ENCODE measurements around the gene GBF1. TPM values are rescaled to one million over a fixed set of nuclear protein-coding genes. Genes with fewer than 3 reads are reported as not detected.

GBF1 gene
- total RNA-seq = 31.0 and 45.8 TPM in 2 replicates

GRCh38 chr10:102245082-102245931 is at the start of gene GBF1:
Gene GBF1 (plus strand): TSS chr10:102245532. CDS start chr10:102258939, 13,407 bp downstream.

DNA sequence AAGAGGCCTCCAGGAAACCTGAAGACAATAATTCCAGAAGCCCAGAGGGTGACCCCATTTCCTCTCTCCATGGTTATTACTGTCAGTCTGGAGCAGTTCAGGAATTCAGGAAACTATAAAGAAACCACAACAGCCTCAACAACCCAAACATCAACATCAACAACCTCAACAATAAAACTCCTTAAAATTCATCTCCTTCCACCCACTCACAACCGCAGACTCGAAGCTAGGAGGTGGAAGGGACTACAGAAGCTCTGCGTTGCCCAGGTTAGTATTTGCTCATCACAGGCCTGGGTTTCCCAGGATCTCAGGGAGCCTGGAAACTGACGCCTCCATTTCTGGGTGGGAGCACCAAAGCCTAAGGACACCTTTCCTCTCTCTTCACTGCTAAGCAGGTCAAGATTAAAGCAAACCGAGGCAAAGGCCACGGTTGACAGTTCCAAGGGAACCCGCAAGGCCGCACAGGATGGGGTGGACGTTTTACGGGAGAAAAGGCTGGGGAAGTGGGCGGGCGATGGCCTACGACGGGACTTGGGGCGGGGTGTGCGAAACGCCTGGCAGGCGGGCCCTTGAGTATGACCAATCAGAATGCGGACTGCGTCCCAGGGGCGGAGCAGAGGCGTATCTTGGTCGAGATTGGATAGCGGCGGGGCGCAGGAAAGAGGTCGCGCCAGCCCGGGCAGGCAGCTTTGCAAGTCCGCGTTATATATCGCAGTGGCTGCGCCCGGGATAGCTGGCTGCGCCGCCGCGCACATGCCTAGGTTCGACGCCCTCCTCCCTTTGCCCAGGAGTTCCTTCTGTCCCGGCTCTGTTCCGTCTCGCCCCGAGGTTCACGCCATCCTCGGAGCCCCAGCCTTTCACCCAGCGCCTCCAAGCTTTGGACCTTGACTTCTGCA is 19.4 kb upstream of the GBF1 start, which contains the start of gene ELOVL3:
Gene ELOVL3, plus strand, starts transcription at position 654 of the 896 bp plus-strand sequence. CDS start 250 bp downstream, outside the sequence.

DNA sequence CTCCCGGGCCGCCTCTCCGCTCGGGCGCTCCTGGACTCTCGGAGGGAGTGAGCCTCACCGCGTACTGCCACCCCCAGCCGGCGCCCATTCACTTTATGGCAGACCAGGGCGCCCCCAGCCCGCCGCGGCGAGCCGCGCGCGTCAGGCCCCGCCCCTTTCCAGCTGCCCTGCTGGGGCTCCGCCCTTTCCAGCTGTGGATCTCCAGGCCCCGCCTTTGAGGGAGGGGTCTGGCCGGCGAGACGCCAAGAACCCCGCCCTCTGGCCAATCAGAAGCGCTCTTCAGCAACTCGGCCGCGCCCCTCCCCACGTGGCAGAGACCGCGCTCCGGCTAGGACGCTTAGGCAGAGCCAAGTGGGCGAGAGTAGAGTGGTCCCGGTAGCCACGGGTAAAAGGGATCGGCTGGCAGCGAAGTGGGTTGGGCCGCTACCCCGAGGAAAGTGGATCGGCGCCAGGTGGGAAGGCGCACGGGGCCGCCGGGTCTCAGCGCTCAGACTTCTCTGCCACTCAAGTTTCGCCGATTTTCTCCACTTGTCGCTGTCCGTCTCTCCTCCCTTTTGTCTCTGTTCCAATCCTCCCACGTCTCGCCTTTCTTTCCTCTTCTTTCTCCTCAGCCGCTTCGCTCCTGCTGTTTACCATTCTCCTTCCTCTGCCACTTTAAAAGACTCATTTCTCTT is 3.8 kb upstream of the GBF1 start, which contains the start of gene PITX3:
Gene PITX3, minus strand, starts transcription at position 69 of the 674 bp plus-strand sequence. CDS start 9,432 bp downstream, outside the sequence.

DNA sequence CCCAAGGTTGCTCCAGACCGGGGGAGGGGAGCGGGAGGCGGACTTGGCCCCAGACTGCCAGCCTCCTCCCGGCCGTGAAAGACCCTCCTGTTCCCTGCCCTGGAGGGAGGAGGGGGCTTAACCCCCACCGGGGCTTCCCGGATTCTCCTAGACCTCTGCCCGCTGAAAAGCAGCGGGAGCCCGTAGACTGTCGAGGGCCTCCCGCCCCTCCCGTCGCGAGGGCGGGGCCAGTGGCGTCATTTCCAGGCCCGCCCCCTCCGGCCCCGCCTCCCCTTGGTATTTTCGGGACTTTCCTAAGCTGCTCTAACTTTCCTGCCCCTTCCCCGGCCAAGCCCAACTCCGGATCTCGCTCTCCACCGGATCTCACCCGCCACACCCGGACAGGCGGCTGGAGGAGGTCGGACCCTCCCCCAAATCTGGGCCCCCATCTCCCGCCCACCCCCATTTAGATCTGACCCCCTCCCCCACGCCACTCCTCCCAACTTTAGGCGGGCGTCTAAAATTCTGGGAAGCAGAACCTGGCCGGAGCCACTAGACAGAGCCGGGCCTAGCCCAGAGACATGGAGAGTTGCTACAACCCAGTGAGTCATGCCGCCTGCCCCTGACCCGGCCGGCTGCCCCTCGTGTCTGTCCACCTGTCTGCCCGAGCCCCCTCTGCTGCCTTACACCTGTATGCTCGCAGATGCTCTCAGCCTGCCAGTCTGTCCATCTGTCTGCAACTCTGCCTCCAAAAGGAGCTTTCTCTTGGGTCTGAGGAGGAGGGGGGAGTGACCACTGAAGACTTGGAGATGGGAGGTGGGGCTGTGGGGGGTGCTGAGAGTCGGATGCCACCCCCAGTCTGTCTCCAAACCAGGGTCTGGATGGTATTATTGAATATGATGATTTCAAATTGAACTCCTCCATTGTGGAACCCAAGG is 150.3 kb downstream of the GBF1 start, which contains the start of gene NFKB2:
Gene NFKB2, plus strand, starts transcription at position 306 of the 917 bp plus-strand sequence. Its CDS starts 255 bp downstream, at position 561.

DNA sequence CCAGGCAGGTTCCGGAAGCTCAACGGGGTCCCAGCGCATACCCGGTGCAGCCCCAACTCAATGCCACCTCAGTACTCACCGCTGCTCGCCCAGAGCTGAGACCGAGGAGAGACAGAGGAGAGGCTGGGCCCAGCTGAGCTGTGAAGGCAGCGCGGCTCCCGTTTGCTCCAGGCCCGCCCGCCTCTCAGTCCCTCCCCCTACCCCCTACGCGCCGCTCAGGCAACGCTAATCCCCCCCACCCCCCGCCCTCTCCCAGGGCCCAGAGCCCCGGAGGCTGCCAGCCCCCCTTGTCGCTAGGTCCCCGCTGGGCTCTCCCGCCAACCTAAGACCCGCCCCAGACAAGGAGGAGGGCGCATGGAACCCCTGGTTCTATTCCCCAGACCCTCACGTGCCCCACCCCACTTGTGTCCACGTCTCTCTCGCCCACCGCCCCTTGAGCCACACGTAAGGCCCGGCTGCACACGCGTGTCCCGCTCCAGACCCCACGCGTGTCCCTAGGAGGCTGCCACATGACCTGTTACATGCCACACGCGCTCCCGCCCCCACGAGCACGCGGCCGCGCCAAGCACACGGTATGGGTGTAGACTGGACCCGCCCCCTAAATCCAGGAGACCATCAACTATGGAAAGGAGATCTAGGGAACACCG is 173.4 kb downstream of the GBF1 start, which contains the start of gene PSD:
Gene PSD, minus strand, starts transcription at position 164 of the 647 bp plus-strand sequence. CDS start 1,747 bp downstream, outside the sequence.

DNA sequence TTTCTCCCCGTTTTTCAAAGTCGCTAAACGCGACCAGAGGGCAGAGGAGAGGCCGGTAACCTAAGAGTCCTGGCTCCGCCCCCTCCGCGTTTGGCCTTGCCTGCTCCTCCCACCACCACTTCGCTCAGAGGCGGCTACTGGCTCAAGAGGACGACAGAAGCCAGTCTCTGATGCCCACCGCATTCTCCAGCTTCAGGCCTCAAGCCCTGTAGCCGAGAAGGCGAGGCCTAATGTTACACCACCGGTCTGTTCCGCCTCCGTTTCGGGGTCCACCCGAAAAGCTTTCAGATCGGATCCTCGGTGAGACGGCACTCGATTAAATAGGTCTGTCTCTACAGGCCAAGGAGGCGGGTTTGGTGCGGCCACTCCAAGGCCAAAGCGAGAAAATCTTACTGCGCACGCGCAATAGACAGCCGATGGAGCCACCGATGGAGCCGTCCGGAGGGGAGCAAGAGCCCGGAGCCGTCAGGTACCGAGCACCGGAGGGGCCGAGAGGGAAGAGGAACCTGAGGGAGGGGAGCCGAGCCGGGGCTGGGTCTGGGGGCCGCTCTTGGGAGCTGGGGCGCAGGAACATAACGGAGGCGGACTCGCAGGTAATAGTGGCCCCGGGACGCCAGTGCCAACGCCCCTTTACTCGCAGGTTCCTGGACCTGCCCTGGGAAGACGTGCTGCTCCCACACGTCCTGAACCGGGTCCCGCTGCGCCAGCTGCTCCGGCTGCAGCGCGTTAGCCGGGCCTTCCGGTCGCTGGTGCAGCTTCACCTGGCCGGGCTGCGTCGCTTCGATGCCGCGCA is 175.6 kb downstream of the GBF1 start, which contains the start of gene FBXL15:
Gene FBXL15, plus strand, starts transcription at position 123 of the 793 bp plus-strand sequence. Its CDS starts 294 bp downstream, at position 417.

Other genes starting within 250 kb of the GBF1 start
- gene ARMH3, start 189.4 kb upstream of the GBF1 start, total RNA-seq = 9.1 and 12.7 TPM in 2 replicates
- gene HPS6, start 180.2 kb upstream of the GBF1 start, total RNA-seq = 49.8 and 52.5 TPM in 2 replicates
- gene LDB1, start 125.2 kb upstream of the GBF1 start, total RNA-seq = 40.4 and 55.8 TPM in 2 replicates
- 20.6 and 29.5 TPM in 2 replicates for gene PPRC1, start 112.5 kb upstream of the GBF1 start, total RNA-seq
- 105 and 141 TPM in 2 replicates for gene NOLC1, start 93.1 kb upstream of the GBF1 start, total RNA-seq
- 0.56 TPM in 1 of 2 replicates, not detected in the other for gene ELOVL3, start 19.2 kb upstream of the GBF1 start, total RNA-seq
- gene PITX3, start 4.0 kb upstream of the GBF1 start, total RNA-seq = not detected in 2 replicates
- gene NFKB2, start 150.2 kb downstream of the GBF1 start, total RNA-seq = 24.2 and 29.1 TPM in 2 replicates
- 0.09 and 0.63 TPM in 2 replicates for gene PSD, start 173.3 kb downstream of the GBF1 start, total RNA-seq
- gene FBXL15, start 175.3 kb downstream of the GBF1 start, total RNA-seq = 17.7 and 19.2 TPM in 2 replicates
- gene CUEDC2, start 187.0 kb downstream of the GBF1 start, total RNA-seq = 72.5 and 80.3 TPM in 2 replicates
- 2.3 and 3.6 TPM in 2 replicates for gene C10orf95, start 206.0 kb downstream of the GBF1 start, total RNA-seq